ACHN (cell line): ENCODE measurements around the gene RBMX.

Source experiments
- DNase-seq: peaks from one replicate; pipeline ENCODE4 v3.0.0-alpha.2; 2015
- in situ Hi-C: cut with HindIII; loops from 2 replicates; pipeline ENCODE4 v1.10.0; 2017; ENCODE audit warnings: low sequenced_read_pairs, low pct_ligation_motif_present, low pct_unique_long_range_greater_than_20kb

Gene RBMX

DNA sequence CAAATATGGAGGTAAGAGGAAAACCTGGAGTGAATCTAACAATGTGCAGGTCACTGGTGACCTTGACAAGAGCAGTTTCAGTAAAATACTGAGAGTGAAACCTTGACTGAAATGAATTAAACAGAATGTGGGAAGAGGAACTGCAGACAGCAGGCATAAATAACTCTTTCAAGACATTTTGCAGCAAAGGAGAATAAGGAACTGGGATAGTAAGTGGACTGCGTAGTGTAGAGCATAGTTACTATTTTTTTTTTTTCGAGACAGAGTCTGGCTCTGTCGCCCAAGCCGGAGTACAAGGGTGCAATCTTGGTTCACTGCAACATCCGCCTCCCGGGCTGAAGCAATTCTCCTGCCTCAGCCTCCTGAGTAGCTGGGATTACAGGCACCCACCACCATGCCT lies 24.0 kb downstream of the RBMX start:
- DNase-seq: no peak
- in situ Hi-C loops: no loop called here

DNA sequence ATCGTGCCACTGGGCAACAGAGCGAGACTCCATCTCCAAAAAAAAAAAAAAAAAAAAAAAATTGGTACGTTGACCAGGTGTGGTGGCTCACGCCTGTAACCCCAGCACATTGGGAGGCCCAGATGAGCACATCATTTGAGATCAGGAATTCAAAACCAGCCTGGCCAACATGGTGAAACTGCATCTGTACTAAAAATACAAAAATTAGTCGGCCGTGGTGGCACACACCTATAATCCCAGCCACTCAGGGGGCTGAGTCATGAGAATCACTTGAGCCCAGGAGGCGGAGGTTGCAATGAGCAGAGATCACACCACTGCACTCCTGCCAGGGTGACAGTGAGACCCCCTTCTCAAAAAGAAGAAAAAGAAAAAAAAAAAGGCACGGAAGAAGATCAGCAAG lies 24.5 kb downstream of the RBMX start:
- DNase-seq: no peak
- in situ Hi-C loops: no loop called here

DNA sequence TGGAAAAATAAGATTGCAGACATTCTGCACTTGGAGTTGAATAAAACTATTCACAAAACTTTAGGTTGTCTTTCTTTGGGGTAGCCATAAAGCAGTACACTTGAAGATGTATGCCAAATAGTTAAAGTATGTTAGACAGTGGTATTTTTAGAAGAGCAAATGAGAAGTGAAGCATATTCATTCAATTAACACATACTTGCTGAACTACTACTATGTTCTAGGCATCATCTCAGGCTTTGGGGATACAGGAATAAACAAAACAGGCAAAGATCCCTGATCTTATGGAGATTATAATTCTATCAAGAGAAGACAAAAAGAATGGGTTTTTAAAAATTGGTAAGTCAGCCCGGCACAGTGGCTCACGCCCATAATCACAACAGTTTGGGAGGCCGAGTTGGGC lies 29.0 kb downstream of the RBMX start:
- in situ Hi-C loops: no loop called here

DNA sequence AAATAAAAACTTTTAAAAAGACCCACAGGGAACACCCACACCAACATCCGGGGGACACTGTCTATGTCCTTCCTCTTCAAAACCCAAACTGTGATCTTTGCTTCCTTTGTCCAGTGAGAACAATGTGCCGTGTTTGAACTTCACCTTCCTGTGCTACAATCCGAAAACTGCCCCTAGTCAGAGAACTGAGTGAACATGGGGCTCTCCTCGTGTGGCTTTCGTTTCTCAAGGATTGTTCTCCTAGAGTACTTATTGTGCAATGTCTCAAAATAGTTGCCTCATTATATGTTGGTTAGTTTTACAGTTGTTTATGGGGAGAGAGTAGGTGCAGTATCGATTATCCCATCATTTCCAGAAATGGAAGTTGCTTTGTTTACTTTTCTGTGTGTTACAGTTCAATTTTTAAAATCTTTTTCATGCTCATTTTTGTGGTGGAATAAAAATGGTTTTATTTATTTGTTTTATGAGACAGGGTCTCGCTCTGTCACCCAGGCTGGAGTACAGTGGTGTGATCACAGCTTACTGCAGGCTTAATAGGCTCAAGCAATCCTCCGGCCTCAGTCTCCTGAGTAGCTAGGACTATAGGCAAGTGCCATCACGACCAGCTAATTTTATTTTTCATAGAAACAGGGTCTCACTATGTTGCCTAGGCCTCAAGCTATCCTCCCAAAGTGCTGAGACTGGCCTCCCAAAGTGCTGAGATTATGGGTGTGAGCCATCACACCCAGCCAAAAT lies 29.9 kb downstream of the RBMX start:
- DNase-seq: no peak

More for the DNA sequence above, 29.0 kb downstream of the RBMX start:
- DNase-seq: no peak

DNA sequence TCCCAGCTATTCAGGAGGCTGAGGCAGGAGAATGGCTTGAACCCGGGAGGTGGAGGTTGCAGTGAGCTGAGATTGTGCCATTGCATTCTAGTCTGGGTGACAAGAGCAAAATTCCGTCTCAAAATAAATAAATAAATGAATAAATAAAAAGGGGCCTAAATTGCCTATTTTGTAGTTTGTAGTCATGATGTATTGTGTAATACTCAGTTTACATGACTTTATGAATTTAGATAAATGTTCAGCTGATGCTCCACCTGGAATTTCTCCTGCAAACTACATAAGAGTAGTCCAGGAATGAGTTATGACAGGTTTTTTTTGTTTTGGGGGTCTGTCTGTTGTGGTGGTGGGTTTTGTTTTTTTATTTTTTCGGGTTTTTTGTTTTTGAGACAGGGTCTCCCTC lies 31.1 kb downstream of the RBMX start:
- DNase-seq: no peak
- in situ Hi-C loops: no loop called here

More for the DNA sequence above, 29.9 kb downstream of the RBMX start:
- in situ Hi-C loops: no loop called here

DNA sequence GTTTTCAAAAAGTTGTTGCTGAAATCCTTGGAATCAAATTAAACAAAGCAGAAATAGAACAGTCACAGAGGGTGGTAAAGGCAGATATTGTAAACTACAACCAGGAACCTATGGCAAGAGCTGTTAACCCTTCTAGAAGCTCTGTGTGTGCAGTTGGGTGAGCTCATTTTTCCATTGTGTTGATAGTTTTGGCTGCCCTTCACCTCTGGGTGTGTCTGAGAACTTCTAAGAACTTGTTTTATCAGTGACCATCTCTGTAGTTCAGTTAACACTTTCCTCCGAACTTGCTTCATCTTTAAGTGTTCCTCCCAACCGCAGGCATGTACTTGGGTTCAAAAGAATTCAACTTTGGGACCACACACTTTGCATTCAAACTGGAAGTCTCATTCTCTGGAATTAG lies 32.7 kb downstream of the RBMX start:
- DNase-seq: no peak
- in situ Hi-C loops: no loop called here

DNA sequence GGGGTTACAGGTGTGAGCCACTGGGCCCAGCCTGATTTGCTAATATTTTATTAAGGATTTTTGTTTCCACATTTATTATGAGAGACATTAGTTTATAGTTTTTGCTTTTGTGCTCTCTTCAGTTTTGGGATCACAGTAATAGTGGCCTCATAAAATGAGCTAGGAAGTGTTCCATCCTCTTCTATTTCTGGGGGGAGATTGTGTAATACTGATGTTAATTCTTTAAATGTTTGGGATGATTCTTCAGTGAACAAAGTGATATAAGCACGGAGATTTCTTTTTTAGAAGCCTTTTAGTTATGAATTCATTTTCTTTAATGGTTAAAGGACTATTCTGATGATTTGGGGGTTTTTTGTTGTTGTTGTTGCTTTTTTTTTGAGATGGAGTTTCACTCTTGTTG lies 41.3 kb downstream of the RBMX start:
- no peak for DNase-seq
- in situ Hi-C loops: no loop called here

DNA sequence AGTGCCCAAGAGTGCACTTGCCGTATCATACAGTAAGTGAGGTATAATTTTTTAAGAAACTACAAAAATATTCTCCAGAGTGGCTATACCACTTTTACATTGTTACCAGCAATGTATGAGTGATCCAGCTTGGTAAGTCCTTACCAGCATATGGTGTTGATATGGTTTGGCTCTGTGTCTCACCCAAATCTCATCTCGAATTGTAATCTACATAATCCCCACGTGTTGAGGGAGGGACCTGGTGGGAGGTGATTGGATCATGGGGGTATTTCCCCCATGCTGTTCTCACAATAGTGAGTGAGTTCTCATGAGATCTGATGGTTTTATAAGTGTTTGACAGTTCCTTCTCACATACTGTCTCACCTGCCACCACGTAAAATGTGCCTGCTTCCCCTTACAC lies 44.8 kb downstream of the RBMX start:
- in situ Hi-C loops: no loop called here
- DNase-seq: no peak

DNA sequence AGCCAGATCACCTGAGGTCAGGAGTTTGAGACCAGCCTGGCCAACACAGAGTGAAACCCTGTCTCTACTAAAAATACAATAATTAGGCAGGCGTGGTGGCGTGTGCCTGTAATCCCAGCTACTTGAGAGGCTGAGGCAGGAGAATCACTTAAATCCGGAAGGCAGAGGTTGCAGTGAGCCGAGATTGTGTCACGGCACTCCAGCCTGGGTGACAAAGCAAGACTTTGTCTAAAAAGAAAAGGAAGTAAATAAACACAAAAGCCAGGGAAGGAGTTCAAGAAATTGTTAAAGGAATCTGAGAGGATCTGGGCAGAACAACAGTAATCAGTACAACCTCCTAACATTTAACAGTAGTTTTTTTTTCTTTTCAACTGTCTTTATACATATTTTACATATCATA lies 51.1 kb downstream of the RBMX start:
- in situ Hi-C loops: no loop called here
- no peak for DNase-seq

DNA sequence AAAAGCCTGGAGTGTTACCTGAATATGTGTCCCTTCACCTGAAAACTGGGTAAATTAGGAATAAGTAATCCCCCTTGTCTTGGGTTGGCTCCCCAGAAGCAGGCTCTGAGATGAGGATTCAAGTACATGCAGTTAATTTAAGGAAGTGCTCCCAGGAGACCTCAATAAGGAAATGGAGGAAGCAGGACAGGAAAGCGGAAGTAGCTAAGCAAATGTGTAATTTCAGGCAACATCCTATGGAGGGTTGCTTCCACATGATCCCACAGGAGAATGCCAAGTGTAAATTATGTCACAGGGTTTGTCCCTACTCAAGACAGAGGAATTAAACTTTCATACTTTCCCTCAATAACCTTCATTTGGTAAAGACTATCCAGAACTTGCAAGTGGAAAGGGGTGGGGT lies 51.7 kb downstream of the RBMX start:
- in situ Hi-C loops: no loop called here

DNA sequence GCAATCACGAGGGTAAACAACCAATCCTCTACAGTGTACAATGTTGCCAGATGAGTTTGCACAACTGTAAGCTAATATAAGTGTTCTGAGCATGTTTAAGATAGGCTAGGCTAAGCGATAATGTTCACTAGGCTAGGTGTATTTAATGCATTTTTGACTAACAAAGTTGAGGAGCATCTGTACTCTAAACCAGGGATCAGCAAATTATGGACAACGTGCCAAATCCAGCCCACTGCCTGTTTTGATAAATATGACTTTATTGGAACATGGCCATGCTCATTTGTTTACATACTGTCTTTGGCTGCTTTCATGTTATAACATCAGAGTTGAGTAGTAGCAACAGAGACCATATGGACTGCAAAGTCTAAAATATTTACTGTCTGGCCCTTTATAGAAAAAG lies 53.5 kb downstream of the RBMX start:
- no peak for DNase-seq

More for the DNA sequence above, 51.7 kb downstream of the RBMX start:
- no peak for DNase-seq

DNA sequence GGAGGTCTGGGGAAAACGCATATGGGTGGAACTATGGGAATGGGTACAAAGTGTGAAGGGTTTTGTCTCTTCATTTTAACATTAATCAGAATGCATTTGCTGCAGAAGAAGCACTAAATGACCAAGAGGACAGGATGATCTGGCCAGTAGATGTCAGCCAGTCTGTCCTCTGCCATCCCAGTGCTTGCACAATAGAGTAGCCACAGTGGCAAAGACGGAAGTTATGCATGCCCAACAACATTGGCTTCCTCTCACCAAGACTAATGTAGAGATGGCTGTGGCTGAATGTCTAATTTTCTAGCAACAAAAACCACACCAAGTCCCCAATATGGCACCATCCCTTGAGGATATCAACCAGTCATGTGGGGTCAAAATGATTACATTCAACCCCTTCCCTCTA lies 54.8 kb downstream of the RBMX start:
- in situ Hi-C loops: no loop called here
- no peak for DNase-seq

More for the DNA sequence above, 53.5 kb downstream of the RBMX start:
- in situ Hi-C loops: no loop called here
